Stimulated activated memory B cell treated with anti-CD40 and anti-IgM and Interleukin-4, amounts not matched to agents 10 μg/mL and 1 μg/mL and 100 μg/mL, for 72 hours (primary cell): ENCODE measurements around the gene ZBTB42.

Source experiments
- ATAC-seq: fragments of 150-1000 bp; cut with Tn5 transposase; 2 replicates; pipeline ENCODE4 v1.10.0; 2021
- H3K27ac Mint-ChIP-seq: one replicate; pipeline ENCODE4 v1.8.0; 2022; ENCODE audit warnings: mild to moderate bottlenecking, mixed read lengths
- H3K27me3 Mint-ChIP-seq: one replicate; pipeline ENCODE4 v1.8.0; 2022; ENCODE audit warnings: mixed read lengths
- H3K36me3 Mint-ChIP-seq: one replicate; pipeline ENCODE4 v1.8.0; 2022; ENCODE audit warnings: mixed read lengths
- H3K4me1 Mint-ChIP-seq: one replicate; pipeline ENCODE4 v1.8.0; 2022; ENCODE audit warnings: mixed read lengths
- H3K4me3 Mint-ChIP-seq: one replicate; pipeline ENCODE4 v1.8.0; 2022; ENCODE audit warnings: mild to moderate bottlenecking, moderate library complexity, mixed read lengths
- H3K9me3 Mint-ChIP-seq: one replicate; pipeline ENCODE4 v1.8.0; 2022; ENCODE audit warnings: mixed read lengths

ZBTB42 gene

GRCh38 chr14:104800771-104801519, at the start of gene ZBTB42:
Gene ZBTB42 (plus strand): TSS chr14:104801101. CDS start chr14:104801198, 97 bp downstream.
- H3K27me3 Mint-ChIP-seq, result no peaks in the 10 kb centered on the region
- H3K4me1 Mint-ChIP-seq, result peaks cover 69% of the 10 kb centered on the region
- H3K27ac Mint-ChIP-seq, result peak within 1 kb of the TSS; percentile 75
- H3K36me3 Mint-ChIP-seq, result no peaks in the 10 kb centered on the region
- H3K4me3 Mint-ChIP-seq, result peak within 1 kb of the TSS; percentile 94
- ATAC-seq, result peak; percentile 61
- no peaks in the 10 kb centered on the region for H3K9me3 Mint-ChIP-seq

- peaks cover 10% of the 10 kb centered on the region for H3K36me3 Mint-ChIP-seq
- ATAC-seq, result no peak
- H3K4me3 Mint-ChIP-seq, result peak overlapping the region; percentile 80
- no peaks in the 10 kb centered on the region for H3K9me3 Mint-ChIP-seq
- H3K27ac Mint-ChIP-seq, result peak overlapping the region; percentile 72
- peaks cover 41% of the 10 kb centered on the region for H3K4me1 Mint-ChIP-seq
- H3K27me3 Mint-ChIP-seq, result no peaks in the 10 kb centered on the region
Observed at GRCh38 chr14:104751539-104752422, 49.1 kb upstream of the ZBTB42 start.

GRCh38 chr14:104752423-104752734, 48.5 kb upstream of the ZBTB42 start:
- no peaks in the 10 kb centered on the region for H3K27me3 Mint-ChIP-seq
- H3K27ac Mint-ChIP-seq, result peak overlapping the region; percentile 72
- no peaks in the 10 kb centered on the region for H3K9me3 Mint-ChIP-seq
- ATAC-seq, result no peak
- H3K4me1 Mint-ChIP-seq, result peaks cover 47% of the 10 kb centered on the region
- H3K36me3 Mint-ChIP-seq, result peaks cover 14% of the 10 kb centered on the region
- H3K4me3 Mint-ChIP-seq, result peak overlapping the region; percentile 80

- H3K36me3 Mint-ChIP-seq, result peaks cover 15% of the 10 kb centered on the region
- H3K27ac Mint-ChIP-seq, result peak within 1 kb of the TSS; percentile 72
- ATAC-seq, result peak; percentile 97
- no peaks in the 10 kb centered on the region for H3K27me3 Mint-ChIP-seq
- no peaks in the 10 kb centered on the region for H3K9me3 Mint-ChIP-seq
- peaks cover 53% of the 10 kb centered on the region for H3K4me1 Mint-ChIP-seq
- peak within 1 kb of the TSS; percentile 80 for H3K4me3 Mint-ChIP-seq
Observed at GRCh38 chr14:104752735-104753527, 48.0 kb upstream of the ZBTB42 start, which contains the start of gene SIVA1. Gene SIVA1 (plus strand): TSS chr14:104753147. CDS start chr14:104753202, 55 bp downstream.

GRCh38 chr14:104753528-104754212, 47.2 kb upstream of the ZBTB42 start:
- Mint-ChIP-seq H3K27ac (peak overlapping the region; percentile 72), H3K9me3 (no peaks in the 10 kb centered on the region), H3K27me3 (no peaks in the 10 kb centered on the region), H3K4me1 (peaks cover 54% of the 10 kb centered on the region), H3K4me3 (peak overlapping the region; percentile 80), H3K36me3 (peaks cover 20% of the 10 kb centered on the region)
- ATAC-seq, result no peak

- Mint-ChIP-seq H3K4me1 (peaks cover 47% of the 10 kb centered on the region), H3K27ac (peak overlapping the region; percentile 72), H3K27me3 (no peaks in the 10 kb centered on the region), H3K9me3 (no peaks in the 10 kb centered on the region), H3K36me3 (peaks cover 26% of the 10 kb centered on the region), H3K4me3 (peak overlapping the region; percentile 80)
- ATAC-seq, result no peak
Observed at GRCh38 chr14:104754213-104754851, 46.6 kb upstream of the ZBTB42 start.

- no peaks in the 10 kb centered on the region for H3K9me3 Mint-ChIP-seq
- ATAC-seq, result no peak
- peaks cover 38% of the 10 kb centered on the region for H3K36me3 Mint-ChIP-seq
- no peaks in the 10 kb centered on the region for H3K27me3 Mint-ChIP-seq
- H3K27ac Mint-ChIP-seq, result peak overlapping the region; percentile 7
- H3K4me3 Mint-ChIP-seq, result no peak overlapping the region
- peaks cover 46% of the 10 kb centered on the region for H3K4me1 Mint-ChIP-seq
Observed at GRCh38 chr14:104755621-104756020, 45.3 kb upstream of the ZBTB42 start.

GRCh38 chr14:104756477-104757237, 44.2 kb upstream of the ZBTB42 start:
- Mint-ChIP-seq H3K27me3 (no peaks in the 10 kb centered on the region), H3K9me3 (no peaks in the 10 kb centered on the region), H3K4me3 (no peak overlapping the region), H3K27ac (peak overlapping the region; percentile 42), H3K36me3 (peaks cover 49% of the 10 kb centered on the region), H3K4me1 (peaks cover 46% of the 10 kb centered on the region)
- ATAC-seq, result no peak

- peaks cover 46% of the 10 kb centered on the region for H3K4me1 Mint-ChIP-seq
- H3K27me3 Mint-ChIP-seq, result no peaks in the 10 kb centered on the region
- peaks cover 54% of the 10 kb centered on the region for H3K36me3 Mint-ChIP-seq
- H3K9me3 Mint-ChIP-seq, result no peaks in the 10 kb centered on the region
- H3K27ac Mint-ChIP-seq, result peak overlapping the region; percentile 42
- ATAC-seq, result no peak
- H3K4me3 Mint-ChIP-seq, result no peak overlapping the region
Observed at GRCh38 chr14:104757238-104757585, 43.7 kb upstream of the ZBTB42 start.

GRCh38 chr14:104757681-104758392, 43.1 kb upstream of the ZBTB42 start:
- no peak for ATAC-seq
- Mint-ChIP-seq H3K27ac (peak overlapping the region; percentile 42), H3K4me1 (peaks cover 46% of the 10 kb centered on the region), H3K9me3 (no peaks in the 10 kb centered on the region), H3K27me3 (no peaks in the 10 kb centered on the region), H3K36me3 (peaks cover 58% of the 10 kb centered on the region), H3K4me3 (no peak overlapping the region)

- no peak for ATAC-seq
- no peaks in the 10 kb centered on the region for H3K27me3 Mint-ChIP-seq
- H3K36me3 Mint-ChIP-seq, result peaks cover 58% of the 10 kb centered on the region
- H3K4me3 Mint-ChIP-seq, result no peak overlapping the region
- H3K27ac Mint-ChIP-seq, result no peak overlapping the region
- no peaks in the 10 kb centered on the region for H3K9me3 Mint-ChIP-seq
- H3K4me1 Mint-ChIP-seq, result peaks cover 37% of the 10 kb centered on the region
Observed at GRCh38 chr14:104758981-104759969, 41.6 kb upstream of the ZBTB42 start.

GRCh38 chr14:104765517-104765916, 35.4 kb upstream of the ZBTB42 start:
- Mint-ChIP-seq H3K27me3 (no peaks in the 10 kb centered on the region), H3K9me3 (peaks cover 5% of the 10 kb centered on the region), H3K4me1 (peaks cover 11% of the 10 kb centered on the region), H3K36me3 (peaks cover 42% of the 10 kb centered on the region), H3K4me3 (no peak overlapping the region), H3K27ac (no peak overlapping the region)
- no peak for ATAC-seq
